ENCODE data around the gene RPRD1A.
"Not testable (repeated sequence)": the region's sequence is repeated elsewhere in the genome, so short reads cannot be mapped to it uniquely, and the experiment has no call there.

The RPRD1A gene

DNA sequence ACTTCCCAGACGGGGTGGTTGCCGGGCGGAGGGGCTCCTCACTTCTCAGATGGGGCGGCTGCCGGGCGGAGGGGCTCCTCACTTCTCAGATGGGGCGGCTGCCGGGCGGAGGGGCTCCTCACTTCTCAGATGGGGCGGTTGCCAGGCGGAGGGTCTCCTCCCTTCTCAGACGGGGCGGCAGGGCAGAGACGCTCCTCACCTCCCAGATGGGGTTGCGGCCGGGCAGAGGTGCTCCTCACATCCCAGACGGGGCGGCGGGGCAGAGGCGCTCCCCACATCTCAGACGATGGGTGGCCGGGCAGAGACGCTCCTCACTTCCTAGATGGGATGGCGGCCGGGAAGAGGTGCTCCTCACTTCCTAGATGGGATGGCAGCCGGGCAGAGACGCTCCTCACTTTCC, 10.4 kb upstream of the RPRD1A start:
- not testable (repeated sequence) for DNase-seq

DNA sequence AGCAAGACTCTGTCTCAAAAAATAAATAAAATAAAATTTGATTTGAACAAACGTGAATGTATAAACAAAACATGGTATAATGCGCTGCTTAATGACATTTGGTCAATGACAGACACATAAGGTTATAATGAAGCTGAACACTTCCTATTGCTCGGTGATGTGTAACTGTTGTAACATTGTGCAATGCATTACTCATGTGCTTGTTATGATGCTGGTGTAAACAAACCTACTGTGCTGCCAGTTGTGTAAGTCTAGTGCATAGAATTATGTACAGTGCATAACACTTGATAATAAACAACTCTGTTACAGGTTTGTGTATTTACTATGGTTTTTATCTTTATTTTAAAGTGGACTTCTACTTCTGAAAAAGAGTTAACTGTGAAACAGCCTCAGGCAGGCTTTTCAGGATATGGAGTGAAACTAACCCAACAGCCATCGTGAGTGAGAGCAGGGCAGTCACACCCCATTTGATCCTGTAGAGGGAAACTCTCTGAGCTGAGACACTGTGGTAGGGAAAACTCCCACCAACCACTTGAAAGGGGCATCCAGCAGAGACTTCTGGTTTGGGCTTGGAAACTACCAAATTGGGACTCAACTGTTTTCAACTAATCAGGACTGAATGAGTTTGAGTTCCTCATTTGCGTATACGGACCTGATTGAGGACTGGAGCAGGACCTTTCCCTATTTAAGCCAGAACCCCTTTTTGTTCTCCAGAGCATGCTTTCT, 8.7 kb upstream of the RPRD1A start:
- DNase-seq, result no peak

DNA sequence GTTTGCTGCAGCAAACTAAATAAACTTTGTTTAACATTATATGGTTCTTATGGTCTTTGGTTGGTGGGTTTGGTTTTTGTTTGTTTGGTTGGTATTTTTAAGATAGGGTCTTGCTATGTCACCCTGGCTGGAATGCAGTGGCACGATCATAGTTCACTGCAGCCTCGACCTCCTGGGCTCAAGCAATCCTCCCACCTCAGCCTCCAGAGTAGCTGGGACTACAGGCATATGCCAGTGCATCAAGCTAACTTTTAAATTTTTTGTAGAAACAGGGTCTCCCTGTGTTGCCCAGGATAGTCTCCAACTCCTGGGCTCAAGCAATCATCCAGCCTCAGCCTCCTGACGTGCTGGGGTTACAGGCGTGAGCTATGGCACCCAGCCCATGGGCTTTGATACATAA, 7.1 kb upstream of the RPRD1A start:
- no peak for DNase-seq

DNA sequence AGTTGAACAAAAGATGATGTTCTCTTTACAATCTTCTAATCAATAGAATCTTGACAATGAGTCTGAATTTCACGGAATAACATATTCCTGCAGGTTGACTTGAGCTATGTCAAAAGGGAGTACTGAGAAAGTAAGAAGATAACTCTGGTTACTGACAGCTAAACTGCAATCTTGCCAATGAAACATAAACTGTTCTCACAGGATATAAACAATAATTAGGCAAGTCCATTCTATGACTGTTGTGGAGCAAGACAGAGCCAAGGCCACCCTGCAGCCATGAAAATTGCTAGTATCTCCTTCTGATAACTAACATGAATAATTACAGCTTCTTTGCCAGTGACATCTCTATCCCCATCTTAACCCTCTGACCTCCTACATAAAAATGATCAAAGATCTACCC, 6.3 kb upstream of the RPRD1A start:
- DNase-seq, result no peak

DNA sequence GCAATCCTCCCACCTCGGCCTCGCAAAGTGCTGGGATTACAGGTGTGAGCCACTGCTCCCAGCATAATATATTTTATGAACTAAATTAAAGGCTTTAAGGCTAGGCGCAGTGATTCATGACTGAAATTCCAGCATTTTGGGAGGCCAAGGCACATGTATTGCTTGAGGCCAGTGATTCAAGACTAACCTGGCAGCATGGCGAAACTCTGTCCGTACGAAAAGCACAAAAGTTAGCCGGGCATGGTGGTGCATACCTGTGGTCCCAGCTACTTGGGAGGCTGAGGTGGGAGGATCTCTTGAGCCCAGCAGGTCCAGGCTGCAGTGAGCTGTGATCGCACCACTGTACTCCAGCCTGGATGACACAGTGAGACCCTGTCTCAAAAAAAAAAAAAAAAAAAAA, 5.0 kb upstream of the RPRD1A start:
- DNase-seq, result not testable (repeated sequence)

DNA sequence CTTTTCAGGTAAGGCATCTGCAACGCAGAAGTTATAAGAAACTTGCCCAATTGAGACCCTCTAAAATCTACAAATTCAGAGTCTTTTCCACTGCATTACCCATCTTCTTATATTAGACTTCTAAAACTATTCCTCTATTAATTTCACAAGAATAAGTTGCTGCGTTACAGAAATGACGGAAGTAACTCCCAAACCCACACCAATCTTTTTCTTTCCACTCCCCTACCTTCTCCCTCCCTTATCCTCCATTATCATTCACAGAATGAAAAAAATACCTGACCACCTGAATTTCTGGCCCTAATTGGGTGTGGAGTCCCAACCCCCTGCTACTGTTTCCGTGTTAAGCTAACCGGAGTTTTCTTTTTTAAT, 689 bp downstream of the RPRD1A start:
- DNase-seq, result no peak

DNA sequence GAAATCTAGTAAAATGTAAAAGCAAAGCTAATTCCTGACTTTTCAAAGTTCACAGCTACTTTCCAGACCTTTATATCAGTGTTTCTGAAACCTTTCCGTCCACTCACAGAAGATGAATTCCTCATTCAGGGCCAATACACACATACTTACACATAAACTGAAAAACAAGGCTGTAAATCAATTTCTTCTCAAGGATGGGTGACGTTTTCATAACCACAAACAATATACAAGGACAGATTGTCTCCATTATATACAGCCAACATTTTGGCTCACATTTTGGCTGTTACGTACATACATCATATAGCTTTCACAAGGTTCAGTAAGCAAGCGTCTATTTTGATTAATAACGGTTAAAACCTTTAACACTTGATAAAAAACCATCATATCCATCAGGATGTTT, 1.4 kb downstream of the RPRD1A start:
- no peak for DNase-seq

DNA sequence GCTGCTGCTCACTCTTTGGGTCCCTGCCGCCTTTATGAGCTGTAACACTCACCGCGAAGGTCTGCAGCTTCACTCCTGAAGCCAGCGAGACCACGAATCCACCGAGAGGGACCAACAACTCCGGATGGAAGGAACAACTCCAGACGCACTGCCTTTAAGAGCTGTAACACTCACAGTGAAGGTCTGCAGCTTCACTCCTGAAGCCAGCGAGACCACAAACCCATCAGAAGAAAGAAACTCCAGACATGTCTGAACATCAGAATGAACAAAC, 2.6 kb downstream of the RPRD1A start:
- DNase-seq, result not testable (repeated sequence)

DNA sequence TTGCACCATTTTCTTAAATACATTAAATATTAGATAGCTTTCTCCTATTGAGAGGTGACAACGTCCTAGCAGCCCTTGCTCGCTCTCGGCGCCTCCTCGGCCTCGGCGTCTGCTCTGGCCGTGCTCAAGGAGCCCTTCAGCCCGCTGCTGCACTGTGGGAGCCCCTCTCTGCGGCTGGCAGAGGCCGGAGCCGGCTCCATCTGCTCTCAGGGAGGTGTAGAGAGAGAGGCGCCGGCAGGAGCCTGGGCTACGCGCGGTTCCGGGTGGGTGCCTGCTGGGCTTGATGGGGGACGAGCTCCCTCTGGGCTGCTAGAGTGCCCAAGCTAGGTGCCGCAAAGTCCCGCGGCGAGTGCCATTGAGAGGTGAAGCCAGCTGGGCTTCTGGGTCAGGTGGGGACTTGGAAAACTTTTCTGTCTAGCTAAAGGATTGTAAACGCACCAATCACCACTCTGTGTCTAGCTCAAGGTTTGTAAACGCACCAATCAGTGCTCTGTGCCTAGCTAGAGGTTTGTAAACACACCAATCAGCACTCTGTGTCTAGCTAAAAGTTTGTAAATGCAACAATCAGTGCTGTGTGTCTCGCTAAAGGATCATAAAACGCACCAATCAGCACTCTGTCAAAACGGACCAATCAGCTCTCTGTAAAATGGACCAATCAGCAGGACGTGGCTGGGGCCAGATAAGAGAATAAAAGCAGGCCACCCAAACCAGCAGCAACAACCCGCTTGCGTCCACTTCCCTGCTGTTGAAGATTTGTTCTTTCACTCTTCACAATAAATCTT, 3.1 kb downstream of the RPRD1A start:
- no peak for DNase-seq

DNA sequence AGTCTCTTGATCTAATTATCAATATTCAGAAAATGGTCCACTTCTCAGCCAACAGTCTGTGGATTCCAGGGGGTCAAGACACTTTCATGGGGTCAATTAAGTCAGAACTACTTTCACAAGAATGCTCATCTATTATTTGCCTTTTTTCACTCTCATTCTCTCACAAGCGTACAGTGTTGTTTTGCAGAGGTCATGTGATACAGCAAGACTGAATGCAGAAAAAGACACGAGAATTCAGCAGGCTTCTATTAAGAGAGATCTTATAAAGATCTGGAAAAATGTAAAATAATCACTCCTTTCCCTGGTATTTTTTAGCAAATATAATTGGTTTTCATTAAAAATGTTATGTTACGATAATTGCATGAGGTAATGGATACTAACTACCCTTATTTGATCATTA, 8.7 kb downstream of the RPRD1A start:
- no peak for DNase-seq

DNA sequence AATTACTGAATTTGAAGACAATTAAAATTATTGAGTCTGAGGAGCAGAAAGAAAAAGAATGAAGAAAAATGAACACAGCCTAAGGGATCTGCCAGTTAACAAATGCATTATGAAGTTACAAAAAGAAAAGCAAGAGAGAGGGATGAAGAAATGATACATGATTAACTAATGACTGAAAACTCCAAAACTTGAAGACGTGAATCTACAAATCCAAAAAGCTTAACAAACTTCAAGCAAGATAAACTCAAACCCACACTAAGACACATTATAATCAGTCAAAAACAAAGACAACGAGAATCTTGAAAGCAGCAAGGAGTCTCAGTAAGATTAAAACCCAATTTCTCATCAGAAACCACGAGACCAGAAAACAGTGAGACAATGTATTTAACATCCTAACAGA, 15.6 kb downstream of the RPRD1A start:
- no peak for DNase-seq

DNA sequence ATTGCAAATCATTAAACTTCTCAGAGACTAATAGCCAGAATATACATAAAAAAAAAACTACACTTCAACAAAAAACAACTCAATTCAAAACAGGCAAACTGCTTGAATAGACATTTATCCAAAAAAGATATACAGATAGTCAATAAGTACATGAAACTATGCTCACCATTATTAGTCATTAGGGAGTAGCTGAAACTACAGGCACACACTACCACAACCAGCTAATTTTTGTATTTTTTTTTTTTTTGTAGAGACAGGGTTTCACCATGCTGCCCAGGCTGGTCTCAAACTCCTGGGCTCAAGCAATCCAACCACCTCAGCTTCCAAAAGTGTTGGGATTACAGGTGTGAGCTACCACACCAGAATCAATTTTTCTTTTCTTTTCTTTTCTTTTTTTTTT, 16.9 kb downstream of the RPRD1A start:
- no peak for DNase-seq

DNA sequence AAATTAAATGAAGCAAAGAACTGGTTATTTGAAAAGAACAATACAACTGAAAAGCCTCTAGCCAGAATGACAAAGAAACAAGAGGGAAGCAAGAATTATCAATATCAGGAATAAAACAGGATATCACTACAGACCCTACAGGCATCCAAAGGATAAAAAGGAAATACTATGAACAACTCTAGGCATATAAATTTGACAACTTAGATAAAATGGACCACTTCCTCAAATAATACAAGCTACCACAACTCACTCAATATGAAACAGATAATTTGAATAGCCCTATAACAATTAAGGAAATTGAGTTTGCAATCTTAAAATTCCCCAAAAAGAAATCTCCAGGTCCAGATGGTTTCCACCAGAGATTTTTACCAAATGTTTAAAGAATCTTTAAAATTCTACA, 19.8 kb downstream of the RPRD1A start:
- no peak for DNase-seq

DNA sequence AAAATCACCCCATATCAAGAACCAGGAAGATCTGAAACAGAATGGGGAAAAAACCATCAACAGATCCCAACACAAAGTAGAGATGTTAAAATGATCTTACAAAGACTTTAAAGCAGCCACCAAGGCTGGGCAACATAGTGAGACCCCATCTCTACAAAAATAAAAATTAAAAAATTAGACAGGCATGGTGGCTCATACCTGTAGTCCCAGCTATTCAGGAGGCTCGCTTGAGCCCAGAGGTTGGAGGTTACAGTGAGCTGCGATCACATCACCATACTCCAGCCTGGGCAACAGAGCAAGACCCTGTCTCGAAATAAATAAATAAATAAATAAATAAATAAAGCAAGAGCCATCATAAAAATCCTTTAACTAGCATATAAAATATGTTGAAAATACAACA, 20.5 kb downstream of the RPRD1A start:
- no peak for DNase-seq

DNA sequence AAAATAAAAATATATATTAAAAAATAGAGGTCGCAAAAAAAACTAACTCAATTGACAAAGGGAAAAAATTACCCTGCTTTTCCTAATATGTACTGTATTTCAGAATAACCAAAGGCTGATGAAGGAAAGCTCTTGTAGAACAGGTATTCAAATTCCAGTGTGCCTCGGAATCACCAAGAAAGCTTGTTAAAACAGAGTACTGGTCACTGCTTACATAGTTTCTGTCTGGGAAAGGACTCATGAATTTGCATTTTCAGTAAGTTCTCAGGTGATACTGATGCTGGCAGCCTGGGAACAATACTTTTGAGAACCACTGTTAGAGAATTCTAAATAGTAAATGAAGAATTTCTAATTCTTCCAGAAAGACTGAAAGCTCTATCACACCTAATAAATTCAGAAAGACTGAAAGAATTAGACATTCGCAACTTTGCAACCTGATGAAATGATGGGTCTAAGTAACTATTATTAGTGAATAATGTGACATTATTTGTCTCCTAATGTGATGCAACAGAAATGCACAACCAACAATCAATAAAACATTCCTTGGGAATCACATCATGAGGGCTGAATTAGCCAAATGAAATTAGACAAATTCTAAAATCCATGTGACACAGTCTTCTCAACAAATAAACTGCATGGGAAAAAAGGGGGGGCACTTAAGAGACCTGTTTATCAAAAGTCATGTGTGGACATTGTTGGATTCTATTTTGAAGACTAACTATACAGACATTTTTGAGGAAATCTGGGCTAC, 21.9 kb downstream of the RPRD1A start:
- no peak for DNase-seq

DNA sequence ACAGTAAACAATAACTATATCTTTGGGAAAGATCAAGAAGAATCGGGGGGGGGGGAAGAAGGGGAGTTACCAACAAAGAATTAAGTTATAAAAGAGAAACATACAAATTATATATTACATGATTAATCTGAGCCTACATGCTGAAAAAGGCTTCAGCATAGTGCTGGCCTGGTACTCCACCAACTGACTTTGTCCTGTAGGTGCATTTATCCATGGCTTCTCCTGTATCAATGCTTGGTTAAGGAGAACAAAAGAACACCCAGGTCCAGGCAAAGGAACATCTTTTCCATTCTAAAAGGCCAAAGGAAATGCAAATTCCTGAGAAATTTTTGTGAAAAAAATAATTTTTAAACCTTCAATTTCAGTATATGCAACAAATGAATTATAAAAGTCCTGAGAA, 24.2 kb downstream of the RPRD1A start:
- DNase-seq, result no peak

DNA sequence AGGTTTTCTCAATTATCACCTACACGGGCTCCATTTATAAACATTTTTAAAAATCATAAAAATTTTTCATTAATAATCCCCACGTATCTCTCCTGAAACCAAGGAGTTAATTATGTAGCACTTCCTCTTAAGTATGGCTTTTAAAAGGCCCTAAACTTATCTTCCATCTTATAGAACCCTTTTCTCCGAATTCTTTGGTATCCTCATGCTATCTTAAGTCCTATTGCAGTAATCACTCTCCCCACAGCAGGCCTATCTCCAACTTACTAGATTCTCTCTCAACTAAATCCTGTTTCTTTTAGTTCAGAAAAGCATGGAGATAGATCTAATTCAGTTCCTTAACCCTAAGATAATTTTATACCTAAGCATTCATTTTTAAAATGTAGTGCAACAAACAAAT, 26.2 kb downstream of the RPRD1A start:
- no peak for DNase-seq

DNA sequence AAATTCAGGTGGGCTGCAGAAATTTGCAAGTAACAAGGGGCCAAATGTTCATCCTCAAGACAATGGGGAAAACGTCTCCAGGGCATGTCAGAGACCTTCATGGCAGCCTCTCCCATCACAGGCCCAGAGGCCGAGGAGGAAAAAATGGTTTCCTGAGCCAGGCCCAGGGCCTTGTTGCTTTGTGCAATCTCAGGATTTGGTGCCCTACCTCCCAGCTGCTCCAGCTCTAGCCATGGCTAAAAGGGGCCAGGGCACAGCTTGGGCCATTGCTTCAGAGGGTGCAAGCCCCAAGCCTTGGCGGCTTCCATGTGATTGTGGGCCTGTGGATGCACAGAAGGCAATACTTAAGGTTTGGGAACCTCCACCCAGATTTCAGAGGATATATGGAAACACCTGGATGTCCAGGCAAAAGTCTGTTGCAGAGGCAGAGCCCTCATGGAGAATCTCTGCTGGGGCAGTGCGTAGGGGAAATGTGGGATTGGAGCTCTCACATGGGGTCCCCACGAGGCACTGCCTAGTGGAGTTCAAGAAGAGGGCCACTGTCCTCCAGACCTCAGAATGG, 29.2 kb downstream of the RPRD1A start:
- DNase-seq, result no peak

DNA sequence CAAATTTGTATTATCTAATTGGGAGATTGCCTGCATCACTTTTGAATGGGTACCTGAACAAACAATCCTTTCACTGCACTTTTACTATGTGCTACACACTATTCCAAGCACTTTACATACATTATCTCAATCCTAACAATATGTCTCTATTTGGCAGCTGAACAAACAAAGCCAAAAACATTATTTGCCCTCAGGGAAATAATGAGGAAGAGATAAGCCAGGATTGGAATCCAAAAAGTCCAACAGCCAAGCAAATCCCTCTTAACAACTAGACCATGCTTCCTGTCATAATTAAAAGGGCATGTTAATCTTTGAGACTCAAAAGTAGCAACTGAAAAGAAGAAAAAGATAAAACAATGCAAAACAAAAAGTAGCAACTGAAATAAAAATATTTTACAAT, 32.1 kb downstream of the RPRD1A start:
- DNase-seq, result no peak

DNA sequence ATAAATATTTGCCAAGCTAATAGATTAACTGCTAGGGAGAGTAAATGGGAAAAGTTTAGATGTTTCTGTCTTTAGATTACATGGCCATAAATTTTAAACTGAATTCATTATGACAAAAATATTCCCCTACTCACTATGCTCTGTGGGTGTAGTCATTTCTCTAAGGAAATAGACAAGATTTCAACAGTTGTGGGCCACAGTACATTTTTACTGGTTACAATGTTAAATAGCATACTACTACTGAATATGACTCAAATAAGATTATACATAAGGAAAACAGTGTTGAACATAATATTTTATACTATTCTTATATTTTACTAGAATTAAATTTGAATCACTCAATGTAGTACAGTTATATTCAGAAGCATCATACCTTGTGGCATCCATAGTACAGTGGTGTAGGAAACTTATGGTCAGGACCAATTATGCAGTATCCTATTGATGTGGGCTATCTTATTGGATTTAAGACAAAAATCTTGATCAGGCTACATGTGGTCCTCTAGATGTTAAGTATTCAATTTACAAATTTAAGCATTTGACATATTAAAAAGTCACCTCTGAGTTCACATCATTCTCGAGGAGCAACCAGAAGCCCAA, 33.0 kb downstream of the RPRD1A start:
- no peak for DNase-seq

DNA sequence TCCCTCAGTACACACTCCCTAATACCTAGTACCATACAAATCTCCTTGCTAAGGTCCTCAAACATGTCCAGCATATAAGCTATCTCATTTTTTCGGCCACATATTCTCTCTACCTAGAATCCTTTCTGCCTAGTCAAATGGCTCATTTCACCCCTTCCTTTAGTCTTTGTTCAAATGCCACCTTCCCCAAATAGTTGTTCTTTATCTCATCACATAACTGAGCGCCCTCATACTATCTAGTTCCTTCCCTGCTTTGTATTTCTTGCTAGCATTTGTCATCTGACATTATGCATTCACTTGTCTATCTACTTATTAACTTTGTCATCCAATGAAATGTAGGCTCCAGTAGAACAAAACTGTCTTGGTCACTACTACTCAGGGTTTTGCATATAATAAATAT, 35.5 kb downstream of the RPRD1A start:
- no peak for DNase-seq

DNA sequence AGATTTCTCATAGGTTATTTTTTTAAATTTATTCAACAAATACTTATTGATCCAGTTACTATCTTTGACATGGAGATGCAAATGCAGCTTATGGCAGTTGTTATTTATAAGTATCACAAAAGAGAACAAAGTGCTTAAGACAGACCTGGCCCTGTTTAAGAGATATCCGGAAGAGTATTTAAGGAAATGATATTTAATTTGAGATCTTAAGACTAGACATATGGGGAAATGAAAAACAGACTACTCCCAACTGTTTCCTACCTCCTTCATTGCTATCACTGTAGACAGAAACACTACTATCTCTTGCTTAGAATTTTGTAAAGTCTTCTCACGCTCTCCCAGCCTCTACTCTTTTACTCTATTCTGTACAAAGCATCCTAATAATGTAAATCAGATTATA, 36.0 kb downstream of the RPRD1A start:
- no peak for DNase-seq

DNA sequence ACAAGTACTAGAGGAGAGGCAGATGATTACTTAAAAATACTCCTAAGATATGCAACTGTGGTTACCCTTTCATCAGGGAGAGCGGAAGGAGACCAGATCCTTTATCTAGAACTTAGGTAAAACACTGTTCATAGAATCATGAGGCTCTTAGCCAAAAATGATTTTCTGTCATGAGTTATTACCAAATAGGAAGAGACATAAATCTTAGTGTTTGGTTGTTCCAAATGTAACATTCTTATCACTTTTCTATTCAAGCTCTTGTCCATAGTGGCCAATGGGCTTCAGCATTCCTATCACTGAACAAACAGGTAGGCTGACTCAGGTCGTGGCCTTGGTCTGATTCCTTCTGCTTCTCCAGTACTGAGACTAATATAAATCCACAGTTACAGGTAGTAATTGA, 38.5 kb downstream of the RPRD1A start:
- no peak for DNase-seq

DNA sequence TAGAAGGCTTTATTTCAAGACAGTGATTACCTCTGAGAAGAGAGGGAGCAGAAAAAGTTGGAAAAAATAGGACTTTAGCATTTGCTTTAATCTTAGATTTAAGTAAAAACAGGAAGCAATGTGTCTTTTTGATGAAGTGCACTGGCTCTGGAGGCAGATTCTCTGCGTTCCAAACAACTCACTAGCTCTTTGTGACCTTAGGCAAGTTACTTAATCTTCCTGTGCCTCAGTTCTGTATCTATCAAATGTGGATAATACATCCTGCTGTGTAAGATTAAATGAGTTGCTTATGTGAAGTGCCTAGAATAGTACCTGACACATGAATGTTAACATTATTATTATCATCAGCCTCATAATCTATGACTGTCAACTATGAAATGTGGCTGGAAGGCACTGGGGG, 42.3 kb downstream of the RPRD1A start:
- DNase-seq, result no peak
